GM23248 (cell line): ENCODE data around the gene GABRB3.

Source experiments
- EZH2 ChIP-seq: fragments of 200-600 bp; sonication (generic); IDR thresholded peaks from 2 replicates; pipeline ENCODE4 v1.6.1; 2018; ENCODE audit warnings: antibody characterized with exemption, mild to moderate bottlenecking; ENCODE audit not compliant: insufficient read depth, poor library complexity, severe bottlenecking
- EZH2phosphoT487 ChIP-seq: fragments of 200-600 bp; sonication (generic); IDR thresholded peaks from 2 replicates; pipeline ENCODE4 v1.6.1; 2018; ENCODE audit warnings: antibody characterized with exemption, moderate library complexity, mild to moderate bottlenecking, low read depth; ENCODE audit not compliant: insufficient read depth

GRCh38 chr15:26712335-26712734 is 60.5 kb downstream of the GABRB3 start:
- TF ChIP-seq EZH2phosphoT487 (no peak), EZH2 (no peak)
